Stimulated activated CD4-positive, alpha-beta T cell treated with anti-CD3 and anti-CD28 coated beads, Interleukin-12 subunit alpha, Interleukin-12 subunit beta, amount 100 ng/mL, for 4 hours (primary cell): ENCODE results near the gene ENAH.

Experiments
- DNase-seq: peaks from one replicate; pipeline ENCODE4 v3.0.0-alpha.2; 2020

The ENAH gene

DNA sequence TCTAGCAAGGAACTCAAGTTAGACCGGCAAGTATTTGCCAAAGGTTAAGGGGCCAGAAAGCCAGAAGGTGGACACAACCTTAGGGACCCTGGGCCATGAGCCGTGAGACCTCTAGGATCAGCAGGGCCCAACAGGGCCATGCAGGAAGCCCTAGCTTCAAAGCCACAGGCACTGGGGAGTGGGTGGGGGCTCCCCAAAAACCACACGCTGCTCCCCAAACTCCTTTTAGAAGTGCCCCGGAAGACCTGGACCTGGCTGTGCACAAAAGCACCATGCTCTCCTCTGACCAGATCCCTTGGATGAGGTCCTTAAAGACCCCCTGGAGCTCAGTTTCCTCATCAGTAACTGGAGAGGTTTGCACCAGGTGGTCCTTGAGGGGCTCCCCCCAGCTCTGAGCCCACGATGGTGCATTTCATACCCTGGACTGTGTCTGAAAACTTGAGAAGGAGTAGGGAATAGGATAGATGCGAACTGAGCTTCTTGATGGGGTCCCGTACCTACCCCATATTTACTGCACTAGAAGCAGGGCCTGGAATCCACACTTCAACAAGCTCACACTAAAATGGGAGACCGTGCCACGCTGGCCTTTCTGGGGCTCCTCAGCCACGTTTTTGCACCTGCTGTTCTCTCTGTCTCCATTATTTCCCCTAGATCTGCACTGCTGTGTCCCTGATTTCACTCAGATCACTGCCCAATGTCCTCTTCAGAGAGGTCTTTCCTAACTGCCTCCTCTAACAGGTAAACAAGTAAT, 184.5 kb downstream of the ENAH start:
- no peak for DNase-seq

DNA sequence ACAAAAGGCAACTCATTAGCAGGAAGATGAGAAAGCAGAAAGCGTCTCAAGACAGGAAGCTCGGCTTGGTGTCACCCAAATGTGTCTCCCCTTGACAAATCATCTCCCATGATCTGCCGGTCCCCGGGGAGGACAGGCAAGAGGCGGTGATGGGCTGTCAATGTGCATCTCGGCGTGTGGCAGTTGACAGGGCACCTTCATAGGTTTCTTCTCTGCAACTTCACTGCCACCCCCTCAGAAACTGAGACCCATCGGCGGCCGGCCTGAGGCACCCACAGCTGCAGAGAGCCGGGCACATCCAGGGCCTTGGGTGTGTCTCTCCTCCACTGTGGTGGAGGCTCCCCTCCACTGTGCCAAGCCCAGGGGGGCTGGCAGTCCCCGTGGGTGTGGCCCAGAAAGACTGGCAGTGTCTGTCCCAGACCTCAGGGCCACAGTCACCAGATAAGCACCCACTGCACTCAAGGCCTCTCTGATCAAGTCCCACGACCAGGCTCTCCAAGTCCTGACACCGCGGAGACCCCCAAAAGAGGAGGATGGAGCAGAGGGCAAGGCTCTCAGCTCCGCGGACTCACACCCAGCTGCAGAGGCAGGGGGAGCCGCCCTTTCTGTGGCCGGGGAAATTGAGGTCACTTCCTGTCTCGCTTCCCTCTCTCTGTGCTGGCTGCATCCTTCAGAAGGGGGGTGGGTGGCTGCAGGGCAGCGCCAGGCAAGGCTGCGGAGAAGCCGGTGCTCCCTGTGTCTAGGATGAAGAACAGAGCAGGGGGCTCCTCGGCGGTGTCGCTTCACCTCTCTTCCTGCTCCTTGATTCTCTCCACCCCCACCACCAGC, 185.5 kb downstream of the ENAH start:
- DNase-seq, result peak; percentile 70

DNA sequence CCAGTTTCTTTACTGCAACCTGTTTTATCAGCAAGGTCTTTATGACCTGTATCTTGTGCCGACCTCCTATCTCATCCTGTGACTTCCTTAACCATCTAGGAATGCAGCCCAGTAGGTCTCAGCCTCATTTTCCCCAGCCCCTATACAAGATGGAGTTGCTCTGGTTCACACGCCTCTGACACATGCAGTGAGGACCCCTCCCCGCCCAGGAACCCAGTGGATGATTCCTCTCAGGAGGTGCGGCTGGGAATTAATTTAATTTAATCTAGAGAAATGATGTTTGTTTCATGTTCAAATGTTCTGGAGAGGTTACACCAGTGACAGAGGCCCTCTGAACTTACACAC, 186.1 kb downstream of the ENAH start:
- no peak for DNase-seq

DNA sequence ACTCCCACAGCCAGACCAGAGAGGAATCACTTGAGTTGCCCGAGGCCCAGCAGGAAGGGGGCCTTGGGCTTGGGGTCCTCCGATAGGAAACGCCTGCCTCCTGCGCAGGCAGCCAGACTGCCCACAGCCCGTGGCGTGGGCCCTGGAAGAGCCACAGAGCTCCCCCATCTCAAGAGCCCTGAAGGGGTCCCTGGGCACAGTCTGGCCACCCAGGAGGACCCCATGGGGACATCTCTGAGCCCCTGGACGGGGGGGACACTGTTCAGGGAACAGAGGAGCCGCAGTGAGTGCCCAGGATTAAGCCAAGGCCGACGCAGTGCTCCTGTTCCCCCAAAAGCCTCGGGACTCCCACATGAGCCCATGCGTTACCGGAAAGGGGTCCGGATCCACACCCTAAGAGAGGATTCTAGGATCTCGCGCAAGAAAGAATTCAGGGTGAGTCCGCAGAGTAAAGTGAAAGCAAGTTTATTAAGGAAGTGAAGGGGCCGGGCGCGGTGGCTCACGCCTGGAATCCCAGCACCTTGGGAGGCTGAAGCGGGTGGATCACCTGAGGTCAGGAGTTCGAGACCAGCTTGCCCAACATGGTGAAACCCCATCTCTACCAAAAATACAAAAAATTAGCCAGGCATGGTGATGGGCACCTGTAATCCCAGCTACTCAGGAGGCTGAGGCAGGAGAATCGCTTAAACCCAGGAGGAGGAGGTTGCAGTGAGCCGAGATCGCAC, 187.0 kb downstream of the ENAH start:
- DNase-seq, result no peak

DNA sequence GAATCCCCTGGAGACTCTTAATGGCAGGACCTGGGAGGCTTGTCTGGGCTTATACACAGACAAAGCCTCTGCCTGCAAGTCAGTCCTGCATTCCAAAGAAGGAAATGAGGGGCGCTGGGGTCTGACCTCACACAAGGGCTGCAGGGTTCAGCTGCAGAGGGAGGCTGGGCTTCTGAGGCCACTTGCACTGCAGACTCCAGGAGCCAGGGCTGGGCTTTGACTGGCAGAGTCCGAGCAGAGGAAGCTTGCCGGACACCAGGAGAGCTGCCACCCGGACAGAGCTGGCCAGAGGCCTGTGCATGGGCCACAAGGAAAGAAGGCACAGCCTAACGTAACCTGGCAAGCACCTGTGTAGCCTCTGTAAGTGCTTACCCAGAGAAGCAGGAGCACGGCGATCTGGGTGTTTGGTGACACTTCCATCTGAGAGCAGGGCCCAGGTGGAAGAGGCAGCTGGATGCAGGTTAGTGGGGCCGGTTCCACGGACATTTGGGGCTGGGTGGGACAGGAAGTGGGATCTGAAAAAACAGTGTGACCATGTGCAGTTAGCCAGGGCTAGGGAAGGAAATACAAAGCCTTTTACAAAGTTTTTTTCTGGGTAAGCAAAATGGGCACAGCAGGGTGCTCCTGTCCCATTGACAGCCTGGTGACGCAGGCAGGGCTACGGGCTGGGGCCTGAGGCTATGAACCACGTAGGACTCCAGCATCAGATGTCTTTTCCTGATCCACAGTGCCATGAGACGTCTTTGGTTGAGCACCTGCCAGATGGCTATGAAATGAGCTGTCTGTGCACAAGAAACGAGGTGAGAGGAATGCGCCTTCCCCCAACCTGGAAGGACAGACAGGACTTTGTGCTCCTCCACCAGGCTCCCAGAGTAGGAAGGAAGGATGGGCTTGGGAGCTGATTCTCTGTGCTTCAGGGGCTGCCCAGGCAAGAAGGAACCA, 187.8 kb downstream of the ENAH start:
- DNase-seq, result no peak

DNA sequence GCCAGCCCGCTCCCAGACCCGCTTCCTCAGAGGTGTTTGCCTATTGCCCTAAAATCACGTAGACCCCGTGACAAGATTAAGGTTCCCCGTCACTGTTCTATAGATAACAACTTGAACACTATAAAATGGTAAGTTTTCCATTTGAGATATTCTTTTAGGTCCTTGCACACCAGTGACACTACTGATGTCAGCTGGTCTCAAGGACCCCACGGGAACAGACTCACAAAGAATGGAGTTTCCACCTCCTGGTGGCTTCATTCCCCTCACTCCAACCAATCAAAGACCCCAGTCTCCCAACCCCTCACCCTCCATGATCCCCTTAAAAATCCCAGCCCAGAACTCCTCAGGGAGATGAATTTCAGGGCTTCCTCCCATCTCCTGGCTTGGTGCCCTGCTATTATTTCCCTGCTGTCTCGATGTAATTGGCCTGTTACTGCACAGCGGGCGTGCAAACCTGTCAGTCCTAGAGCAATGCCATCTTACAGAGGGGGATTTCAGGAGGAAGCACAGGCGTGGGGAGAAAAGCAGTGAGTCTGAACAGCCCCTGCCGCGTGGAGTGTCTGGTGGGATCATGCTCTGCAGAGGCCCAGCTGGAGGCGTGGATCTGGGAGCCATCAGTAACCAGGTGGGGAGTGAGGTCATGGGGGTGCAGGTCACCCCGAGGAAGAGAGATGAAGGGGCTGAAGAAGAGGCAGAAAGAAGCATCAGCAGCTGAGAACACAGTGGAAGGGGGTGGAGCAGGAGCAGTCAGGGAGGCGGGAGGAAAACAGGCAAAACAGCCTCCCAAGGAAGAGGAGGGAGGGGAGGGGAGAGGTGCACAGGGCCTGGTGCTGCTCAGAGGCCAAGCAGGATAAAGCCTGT, 190.0 kb downstream of the ENAH start:
- no peak for DNase-seq

DNA sequence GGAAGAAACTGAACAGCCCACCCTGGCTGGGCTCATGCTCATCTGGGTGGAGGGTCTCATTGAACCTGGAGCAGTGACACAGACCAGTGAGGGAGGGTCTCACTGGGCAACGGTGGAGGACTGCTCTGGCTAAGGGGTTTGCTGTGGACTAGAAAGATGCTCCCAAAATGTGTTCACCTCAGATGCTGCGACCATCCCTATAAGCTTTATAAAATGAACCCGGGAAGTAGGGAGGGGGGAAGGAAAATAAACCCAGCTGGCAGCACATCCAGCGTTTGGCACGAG, 190.6 kb downstream of the ENAH start:
- no peak for DNase-seq

DNA sequence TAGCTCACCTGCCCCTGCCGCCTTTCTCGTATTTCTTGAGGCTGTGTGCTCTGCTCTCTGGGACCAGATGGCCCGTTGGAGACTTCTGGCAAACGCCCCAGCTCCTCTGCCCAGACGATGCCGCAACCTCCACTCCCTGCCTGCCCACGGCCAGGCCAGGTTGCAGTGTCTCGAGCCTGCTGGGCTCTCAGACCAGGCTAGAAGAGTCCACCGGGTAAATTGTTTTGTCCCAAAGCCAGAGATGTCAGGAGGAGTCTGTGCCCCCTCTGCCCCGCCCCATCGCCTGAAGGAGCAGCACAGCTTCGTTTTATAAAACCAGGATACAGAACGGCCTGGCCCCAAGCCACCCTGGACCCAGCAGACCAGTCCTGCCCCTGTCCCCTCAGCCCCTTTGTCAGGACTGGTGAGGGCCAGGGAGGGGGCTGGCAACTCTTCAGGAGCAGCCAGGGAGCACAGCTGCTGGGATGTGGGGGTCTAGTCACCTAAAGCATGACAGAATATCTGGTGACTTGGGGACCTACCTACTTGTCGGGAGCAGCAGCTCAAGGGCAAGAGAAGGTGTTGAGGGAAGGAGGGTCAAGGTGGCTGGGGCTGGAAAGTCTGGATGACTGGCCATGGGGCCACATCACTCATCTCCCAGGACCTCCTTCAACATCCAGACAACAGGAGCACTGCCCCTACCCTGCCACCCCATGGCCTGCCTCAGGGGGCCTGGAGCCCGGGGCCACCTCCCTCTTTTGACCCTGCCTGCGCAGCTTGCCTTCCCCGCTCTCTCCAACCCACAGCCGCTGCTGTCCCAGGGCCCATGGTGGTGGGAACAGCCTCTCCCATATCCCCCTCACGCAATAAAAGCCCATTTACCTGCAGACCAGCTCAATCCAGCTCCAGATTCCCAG, 191.1 kb downstream of the ENAH start:
- DNase-seq, result no peak

DNA sequence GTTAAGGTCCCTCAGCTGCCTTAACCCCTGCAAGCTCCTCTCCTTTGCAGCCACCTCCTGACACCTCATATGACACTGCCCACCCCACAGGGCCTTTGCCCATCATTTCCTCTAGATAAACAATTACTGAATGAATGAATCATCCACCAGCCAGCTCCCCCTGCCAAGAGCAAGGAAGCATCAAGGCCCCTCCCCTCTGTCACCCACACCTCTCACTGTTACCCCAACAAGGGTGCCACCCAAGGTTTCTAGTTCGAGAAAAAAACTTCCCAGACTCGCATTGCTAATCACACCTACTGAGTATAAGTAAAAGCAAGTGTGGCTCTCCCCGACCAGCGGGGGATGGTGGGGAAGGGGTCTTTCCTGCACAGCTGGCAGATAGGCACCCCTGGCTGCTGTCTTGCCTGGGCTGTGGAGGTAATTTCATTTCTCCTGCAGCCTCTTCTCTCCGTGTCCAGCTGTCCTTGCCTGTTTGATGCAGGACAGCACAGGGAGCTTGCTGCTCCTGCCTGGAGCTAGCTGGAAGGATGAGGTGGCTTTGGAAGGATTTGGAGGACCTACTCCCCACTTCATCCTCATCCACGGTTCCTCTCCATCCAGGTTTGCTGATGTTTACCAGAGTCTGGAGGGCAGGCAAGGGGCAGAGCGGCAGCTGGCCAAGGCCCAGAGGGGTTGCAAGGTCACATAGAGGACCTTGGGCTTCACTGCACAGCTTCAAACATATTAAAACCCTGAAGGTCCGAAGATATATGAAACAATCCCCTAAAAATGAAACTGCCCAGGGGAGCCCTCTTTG, 192.0 kb downstream of the ENAH start:
- no peak for DNase-seq

DNA sequence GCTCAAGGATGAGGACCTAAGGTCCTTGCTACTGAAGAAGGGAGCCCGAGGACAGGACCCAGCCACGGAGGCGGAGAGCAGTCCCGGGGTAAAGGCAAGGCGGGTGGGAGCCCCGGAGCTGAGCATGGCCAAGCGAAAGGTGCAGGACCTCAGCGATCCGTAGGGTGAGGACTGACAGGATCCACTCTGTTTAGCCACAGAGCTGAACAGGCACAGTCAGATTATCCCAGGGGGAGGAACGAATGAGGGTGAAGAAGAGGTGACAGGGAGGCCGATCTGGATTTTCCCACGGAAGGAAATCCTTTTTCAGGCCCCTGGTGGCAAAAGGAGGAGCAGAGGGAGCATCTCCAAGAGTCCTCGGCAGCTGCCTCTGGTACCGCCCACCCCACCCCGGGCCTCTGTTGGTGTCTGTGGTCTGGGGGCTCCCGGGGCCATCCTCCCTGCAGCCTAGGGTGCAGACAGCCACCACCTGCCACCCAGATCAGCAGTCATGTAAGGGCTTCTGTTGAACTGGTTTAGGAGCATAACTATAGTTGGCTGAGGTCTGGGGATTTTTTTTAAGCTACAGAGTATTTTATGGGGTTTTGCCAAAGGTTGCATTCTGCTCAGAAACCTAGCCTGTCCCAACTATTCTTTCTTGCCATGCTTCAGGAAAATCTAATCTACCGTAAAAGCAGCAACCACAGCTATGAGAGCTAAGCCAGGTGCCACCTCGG, 192.7 kb downstream of the ENAH start:
- DNase-seq, result no peak

DNA sequence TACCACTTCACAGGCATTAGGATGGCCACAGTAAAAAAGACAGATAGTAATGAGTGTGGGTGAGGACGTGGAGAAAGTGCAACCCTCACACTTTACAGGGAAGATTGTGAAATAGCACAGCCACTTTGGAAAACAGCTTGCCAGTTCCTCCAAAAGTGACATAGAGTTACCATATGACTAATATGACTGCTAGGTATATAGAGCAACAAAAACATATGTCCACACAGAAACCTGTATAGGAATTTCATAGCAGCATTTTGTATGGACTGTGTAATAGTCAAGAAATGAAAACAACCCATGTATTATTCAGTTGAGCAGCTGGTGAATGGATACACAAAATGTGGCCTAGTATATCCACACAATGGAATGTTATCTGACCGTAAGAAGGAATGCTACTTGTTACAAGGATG, 194.7 kb downstream of the ENAH start:
- DNase-seq, result no peak

DNA sequence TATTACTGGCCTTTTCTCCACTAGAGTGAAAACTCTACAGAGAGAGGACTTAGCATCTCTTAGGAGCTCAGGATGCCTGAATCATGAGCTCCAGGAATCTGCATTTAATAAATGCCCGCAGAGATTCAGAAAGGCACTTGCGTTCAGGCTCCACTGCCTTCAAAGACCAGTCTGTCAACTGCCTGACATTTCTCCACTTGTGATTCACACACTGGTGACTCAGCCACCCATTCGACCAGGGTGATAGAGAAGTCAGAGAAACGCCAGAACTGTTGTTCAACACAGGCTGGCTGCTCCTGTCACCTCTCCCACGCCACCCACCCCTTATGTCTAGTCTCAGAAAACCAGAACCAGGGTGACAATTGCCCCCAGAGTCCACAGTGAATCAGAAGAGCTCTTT, 198.2 kb downstream of the ENAH start:
- peak; percentile 71 for DNase-seq

DNA sequence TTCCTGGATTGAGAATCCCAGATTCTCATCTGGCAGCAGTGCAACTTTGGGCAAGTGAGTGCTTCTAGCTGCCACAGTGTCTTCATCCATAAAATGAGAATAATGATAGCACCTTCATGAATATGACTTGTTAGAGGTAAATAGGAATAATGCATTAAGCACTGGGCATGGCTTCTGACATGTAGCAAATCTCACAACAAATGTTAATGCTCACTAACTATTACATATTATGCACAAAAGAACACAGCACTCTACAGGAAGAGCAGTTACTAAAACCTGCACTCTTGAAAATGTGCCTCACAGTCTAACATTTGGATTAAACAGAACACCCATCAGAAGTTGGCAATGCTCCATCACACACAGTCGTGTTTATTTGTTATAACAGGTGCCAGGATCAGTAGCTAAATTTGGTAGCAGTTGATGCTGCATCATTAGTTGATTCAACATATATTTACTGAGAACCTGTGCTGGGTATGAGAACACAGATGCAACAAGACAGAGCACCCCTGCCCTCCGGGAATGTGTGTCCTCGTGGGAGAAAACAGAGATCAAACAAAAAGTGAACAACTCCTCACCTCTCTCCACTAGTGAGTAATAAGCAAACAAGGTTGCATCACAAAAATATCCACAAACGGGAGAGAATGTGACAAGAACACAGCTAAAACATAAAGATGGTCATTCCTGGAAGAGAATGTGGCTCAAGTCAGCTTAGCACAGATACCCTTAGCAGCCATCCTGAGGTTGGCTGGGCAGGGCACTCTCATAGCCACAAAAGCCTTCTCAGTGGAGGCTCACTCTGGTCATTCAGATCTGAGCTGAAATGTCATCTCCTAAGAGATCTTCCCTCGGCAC, 198.9 kb downstream of the ENAH start:
- no peak for DNase-seq

DNA sequence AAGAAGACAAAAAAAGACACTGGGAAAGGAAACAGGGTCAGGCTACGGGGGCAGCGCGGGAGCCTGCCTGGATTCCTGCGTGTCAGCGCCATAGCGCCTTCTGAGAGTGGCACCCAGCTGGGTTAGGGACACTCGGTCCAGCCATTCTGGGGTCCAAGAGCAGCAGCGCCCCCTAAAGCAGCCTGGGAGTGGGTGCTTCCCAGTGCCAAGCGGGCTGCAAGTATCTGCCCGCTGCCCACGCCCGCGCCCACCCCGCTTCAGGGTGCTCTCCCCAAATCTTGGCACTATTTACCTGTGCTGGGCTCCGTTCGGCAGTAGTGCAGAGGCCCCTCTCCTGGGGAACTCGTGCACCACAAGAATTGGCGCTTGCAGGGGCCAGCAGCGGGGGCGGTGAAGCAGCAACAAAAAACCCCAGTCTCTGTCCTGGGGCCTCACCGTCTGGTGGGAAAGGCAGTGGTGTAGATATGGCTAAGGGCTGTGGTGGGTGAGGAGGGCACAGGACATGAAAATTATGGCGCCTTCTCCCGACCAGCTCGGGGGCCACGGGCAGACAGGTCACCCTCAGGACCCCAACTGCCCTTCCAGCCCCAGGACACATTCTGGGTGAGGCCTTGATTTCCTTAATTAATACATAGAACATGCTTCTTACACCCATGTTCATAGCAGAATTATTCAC, 200.9 kb downstream of the ENAH start:
- no peak for DNase-seq

DNA sequence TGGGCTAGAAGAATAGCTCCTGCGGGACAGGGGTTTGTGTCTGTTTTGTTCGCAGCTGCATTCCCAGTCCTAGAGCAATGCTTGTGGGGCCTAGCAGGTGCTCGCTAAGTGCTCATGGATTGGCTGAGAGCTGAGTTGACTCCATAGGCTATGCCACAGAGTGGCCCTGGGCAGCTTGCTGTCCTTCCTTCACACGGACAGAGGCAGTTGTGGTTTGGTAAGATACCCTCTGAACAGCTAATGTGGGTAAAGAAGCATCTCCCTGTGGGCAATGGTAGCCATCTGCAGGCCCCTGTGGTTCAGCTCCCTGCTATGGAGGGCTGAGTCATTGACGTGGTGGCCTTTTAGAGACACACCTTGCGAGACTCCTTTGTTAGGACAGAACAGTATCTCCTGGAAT, 201.6 kb downstream of the ENAH start:
- DNase-seq, result no peak

DNA sequence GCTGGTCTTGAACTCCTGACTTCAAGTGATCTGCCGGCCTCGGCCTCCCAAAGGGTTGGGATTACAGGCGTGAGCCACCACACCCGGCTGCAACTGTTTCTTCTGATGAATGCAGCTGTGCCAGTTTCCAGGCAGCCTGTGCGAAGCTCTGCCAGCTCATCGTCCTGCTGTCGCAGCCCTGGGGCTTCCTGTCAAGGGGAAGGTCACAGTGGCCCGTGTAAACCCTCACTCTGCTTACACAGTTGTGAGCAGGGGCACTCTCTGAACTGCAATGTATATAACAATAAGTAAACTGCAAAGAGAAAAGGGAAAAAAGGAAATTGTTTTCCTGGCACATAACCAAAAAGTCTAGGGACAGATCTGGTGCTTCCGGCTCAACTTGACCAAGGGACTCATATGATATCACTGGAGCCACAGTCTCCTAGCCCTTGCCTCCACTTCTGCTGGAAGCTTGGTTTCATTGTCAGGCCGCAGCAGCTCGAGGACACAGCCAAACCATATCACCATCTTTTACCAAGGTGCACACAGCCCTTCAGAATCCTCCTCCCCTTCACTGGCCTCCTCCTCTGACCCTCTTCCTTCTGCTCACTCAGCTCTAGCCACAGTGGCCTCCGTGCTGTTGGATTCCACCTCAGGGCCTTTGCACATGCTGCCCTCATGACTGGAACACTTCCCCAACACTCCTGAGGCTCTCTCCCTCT, 202.3 kb downstream of the ENAH start:
- no peak for DNase-seq

DNA sequence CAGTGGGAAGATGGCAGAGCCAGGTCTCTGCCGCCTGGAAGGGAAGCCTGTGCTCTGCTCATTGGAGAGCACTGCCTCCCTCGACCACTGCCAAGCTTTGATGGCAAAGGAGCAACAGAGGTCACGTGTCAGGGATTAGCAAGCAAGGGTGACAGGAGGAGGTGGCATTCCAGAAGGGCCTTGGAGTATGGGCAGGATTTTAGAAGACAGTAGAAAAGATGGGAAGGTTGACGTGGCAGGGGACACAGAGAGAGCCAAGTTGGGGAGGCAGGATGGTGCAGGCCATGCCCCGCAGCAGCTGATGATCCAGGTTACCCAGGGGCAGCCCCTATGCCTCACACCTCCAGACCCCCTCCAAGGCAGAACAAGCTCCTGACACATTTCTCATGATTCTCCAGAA, 203.1 kb downstream of the ENAH start:
- no peak for DNase-seq
